RPMI8226 (cell line): Measurements from ENCODE around the gene CD38.
A peak's percentile ranks its signal among the peaks of the same experiment; 100 is the strongest.

Experiments
- DNase-seq: peaks from one replicate; pipeline ENCODE4 v3.0.0-alpha.2; 2015

Gene CD38

GRCh38 chr4:15765391-15765790 lies 12.7 kb upstream of the CD38 start:
- no peak for DNase-seq

- DNase-seq: peak; percentile 90
Observed at GRCh38 chr4:15765910-15766697, 12.0 kb upstream of the CD38 start.

- DNase-seq: no peak
Observed at GRCh38 chr4:15766821-15767220, 11.3 kb upstream of the CD38 start.

- no peak for DNase-seq
Observed at GRCh38 chr4:15769202-15769601, 8.9 kb upstream of the CD38 start.

GRCh38 chr4:15771216-15772058 lies 6.7 kb upstream of the CD38 start:
- DNase-seq: peak; percentile 17

GRCh38 chr4:15774020-15774420 lies 4.1 kb upstream of the CD38 start:
- no peak for DNase-seq

GRCh38 chr4:15776871-15777648 lies 1.1 kb upstream of the CD38 start:
- DNase-seq: no peak

- no peak for DNase-seq
Observed at GRCh38 chr4:15777697-15778288, 335 bp upstream of the CD38 start.

GRCh38 chr4:15779306-15779705 lies 1.2 kb downstream of the CD38 start:
- DNase-seq: peak; percentile 25

GRCh38 chr4:15779809-15780208 lies 1.7 kb downstream of the CD38 start:
- no peak for DNase-seq

- DNase-seq: peak; percentile 66
Observed at GRCh38 chr4:15781427-15782095, 3.4 kb downstream of the CD38 start.

- no peak for DNase-seq
Observed at GRCh38 chr4:15783676-15784075, 5.5 kb downstream of the CD38 start.

GRCh38 chr4:15784959-15785634 lies 7.0 kb downstream of the CD38 start:
- DNase-seq: peak; percentile 89

GRCh38 chr4:15786743-15787142 lies 8.6 kb downstream of the CD38 start:
- DNase-seq: no peak

GRCh38 chr4:15792974-15793373 lies 14.8 kb downstream of the CD38 start:
- no peak for DNase-seq

GRCh38 chr4:15793506-15794363 lies 15.6 kb downstream of the CD38 start:
- no peak for DNase-seq

- no peak for DNase-seq
Observed at GRCh38 chr4:15794426-15794825, 16.3 kb downstream of the CD38 start.

- no peak for DNase-seq
Observed at GRCh38 chr4:15794905-15795304, 16.8 kb downstream of the CD38 start.

- no peak for DNase-seq
Observed at GRCh38 chr4:15797320-15797719, 19.2 kb downstream of the CD38 start.

GRCh38 chr4:15799141-15799540 lies 21.0 kb downstream of the CD38 start:
- no peak for DNase-seq

GRCh38 chr4:15799701-15800100 lies 21.6 kb downstream of the CD38 start:
- DNase-seq: no peak
